GM18502 (cell line): ENCODE measurements around the gene OBSL1.

Experiments used
- ATAC-seq: cut with Tn5 transposase; IDR thresholded peaks from one replicate; pipeline ENCODE4 v1.9.1; 2021; ENCODE audit warnings: mild to moderate bottlenecking; ENCODE audit not compliant: unreplicated experiment, poor library complexity

The OBSL1 gene

DNA sequence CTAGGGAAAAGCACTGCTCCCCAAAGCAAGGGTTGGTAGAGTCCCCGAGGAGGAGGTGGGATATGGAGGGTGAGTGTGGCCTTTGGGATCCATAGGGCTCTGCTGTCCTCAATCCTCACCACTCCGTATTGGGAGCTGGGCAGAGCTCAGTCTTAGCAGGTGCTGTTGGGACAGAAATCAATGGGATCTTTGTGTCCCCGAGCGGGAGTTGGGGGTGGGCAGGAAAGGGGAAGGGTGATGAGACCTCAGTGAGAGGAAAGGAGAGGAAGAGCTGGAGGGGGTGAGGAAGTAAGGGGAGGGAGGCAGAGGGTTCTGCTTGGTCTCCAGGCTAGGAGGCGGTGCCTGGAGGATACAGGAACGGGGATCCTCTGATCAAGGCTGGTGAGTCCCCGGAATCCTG, 54.5 kb downstream of the OBSL1 start:
- no peak for ATAC-seq

DNA sequence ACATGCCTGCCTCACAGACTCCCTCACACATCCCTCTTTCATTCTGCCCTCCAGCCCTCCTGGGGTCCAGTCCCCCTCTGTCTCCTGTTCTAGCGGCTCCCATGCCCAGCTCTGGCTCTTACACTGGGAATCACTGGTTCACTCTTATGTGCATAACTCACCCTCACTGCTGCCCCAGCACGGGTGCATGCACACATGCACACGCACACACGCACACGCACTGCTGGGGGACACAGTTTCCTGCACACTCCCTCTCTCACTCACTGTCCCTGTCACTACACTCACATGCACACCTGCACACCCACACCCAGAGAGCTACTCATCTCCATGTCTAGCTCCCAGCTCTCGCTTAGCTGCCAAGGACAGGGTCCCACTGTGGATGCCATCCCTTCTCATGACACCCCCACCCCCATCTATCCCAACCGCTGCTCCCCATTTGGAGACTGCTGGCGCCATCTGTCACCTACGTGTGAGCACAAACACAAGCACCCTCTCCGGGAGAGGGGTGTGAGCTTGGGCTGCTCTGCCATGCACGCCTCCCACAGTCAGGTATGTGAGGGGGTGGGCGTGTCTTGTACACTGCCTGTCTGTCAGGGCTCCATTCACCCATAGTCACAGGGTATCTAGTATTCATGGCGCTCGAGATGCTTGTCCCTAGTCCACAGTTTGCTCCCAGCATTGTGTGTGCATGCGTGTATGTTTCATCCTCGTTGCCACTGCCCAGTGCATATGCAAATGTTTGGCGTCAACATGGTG, 55.3 kb downstream of the OBSL1 start:
- no peak for ATAC-seq

DNA sequence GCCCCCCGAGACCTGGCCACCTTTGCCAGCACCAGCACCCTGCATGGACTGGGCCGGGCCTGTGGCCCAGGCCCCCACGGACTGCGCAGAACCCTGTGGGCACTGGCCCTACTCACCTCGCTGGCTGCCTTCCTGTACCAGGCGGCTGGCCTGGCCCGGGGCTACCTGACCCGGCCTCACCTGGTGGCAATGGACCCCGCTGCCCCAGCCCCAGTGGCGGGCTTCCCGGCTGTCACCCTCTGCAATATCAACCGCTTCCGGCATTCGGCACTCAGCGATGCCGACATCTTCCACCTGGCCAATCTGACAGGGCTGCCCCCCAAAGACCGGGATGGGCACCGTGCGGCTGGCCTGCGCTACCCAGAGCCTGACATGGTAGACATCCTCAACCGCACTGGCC, 56.5 kb downstream of the OBSL1 start:
- no peak for ATAC-seq

DNA sequence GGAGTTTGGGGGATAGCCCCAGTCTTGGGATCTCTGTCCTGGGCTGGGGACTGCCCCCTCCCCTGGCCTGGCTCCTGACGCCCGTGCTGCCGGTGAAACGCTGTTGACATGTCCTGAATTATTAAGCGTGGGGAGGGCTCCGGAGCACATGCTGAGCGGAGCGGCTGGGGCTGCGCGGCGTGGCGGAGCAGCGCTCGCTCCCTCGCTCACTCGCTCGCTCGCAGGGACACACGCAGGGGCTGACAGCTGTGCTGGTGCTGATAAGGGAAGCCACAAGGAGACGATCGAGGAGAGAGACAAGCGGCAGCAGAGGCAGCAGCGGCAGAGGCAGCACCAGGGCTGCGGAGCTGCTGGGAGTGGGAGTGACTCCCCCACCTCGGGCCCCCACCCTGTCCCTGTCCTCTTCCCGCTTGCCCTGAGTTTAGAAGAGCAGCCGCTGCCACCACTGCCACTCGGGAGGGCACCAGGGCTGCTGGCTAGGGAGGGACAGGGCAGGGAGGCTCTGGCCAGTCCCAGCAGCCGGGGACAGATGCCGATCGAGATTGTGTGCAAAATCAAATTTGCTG, 57.1 kb downstream of the OBSL1 start, which contains the start of gene ASIC4:
Gene ASIC4, plus strand, starts transcription at position 287 of the 566 bp plus-strand sequence. Its CDS starts 243 bp downstream, at position 530.
- no peak for ATAC-seq

DNA sequence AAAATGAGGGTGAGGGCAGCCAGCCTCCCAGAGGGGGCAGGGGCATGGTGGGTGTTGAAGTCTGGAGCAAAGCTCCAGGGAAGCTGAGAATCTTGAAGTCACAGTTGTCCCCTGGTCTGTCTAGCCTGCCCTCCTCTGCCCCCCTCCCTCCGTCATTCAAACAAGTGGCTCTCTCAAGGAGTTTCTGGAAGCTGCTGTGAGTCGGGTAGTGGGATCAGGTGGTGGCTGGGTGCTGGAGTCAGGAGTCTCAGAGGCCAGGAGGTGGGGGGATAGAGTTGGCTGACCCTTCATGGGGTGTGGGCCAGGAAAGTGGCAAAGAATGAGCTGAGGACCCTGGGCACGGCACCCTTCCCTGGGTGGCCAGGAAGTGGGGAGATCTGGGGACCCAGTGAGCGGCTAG, 57.6 kb downstream of the OBSL1 start:
- no peak for ATAC-seq

GRCh38 chr2:219512524-219513216, 58.7 kb downstream of the OBSL1 start:
- ATAC-seq: no peak

GRCh38 chr2:219511547-219512325, 59.6 kb downstream of the OBSL1 start:
- no peak for ATAC-seq

DNA sequence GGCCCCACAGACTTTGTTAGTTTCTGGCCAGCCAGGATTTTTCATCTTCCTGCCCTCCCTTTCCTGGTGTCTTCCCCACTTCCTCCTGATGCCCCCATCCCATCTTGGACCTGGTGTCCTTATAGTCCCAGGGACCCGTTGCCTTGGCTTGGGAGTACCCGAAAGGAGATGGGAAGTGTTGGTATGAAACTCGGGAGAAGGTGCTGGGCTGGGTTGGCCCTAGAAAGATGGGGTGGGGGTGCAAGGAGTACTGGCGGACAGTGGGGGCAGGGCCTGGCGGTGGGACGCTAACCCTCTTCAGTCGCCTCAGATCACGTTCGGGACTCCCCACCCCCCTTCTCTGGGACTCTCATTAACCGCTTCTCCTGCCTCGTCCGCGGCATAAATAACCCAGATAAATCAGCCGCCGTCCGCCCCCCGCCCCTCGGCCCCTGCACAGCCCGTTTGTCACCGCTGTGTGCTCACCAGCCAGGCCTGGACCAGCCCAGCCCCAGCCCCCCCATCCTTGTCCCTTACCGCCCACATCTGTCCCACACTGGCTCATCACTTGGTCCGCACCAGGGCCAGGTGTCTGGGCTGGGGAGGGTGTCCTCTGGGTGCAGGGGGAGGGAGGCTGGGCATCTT, 60.7 kb downstream of the OBSL1 start:
- ATAC-seq: no peak

DNA sequence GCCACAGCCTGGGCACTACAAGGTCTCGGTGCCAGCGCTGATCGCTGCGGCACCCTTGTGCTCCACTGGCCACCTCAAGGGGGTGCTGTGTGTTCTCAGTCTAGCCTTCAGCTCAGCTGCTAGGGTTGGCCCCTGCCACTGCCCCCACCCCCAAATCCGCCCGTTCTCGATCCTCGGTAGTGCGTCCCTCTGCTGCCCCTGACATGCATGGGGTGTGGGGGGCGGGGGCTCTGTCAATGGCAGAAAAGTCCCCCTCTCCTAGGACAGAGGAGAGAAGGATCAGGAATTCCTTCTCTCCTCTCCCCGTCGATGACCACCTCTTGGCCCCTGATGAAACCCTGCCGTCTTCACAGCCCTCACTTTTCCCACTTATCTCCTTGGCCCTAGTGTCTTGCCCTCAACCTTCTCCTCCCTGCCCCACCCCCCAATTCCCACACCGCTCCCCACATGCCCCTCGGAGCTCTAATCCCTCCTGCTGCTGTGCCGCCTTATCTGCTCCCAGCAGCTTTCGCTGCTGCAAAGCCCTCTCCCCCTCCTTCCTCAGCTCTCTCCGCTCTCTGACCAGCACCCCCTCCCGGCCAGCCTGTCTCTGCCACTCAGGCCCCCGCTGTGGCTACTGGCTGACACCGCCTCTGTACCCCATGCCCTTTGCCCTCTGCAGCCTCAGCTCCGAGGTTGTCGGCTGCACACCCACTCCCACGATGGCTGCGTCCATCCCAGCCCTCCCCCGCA, 61.4 kb downstream of the OBSL1 start:
- peak; percentile 72 for ATAC-seq

- ATAC-seq: peak; percentile 37
Observed at GRCh38 chr2:219508971-219509779, 62.2 kb downstream of the OBSL1 start.

- ATAC-seq: no peak
Observed at GRCh38 chr2:219508444-219508734, 63.0 kb downstream of the OBSL1 start.

GRCh38 chr2:219507581-219508443, 63.5 kb downstream of the OBSL1 start:
- no peak for ATAC-seq

GRCh38 chr2:219506802-219507526, 64.4 kb downstream of the OBSL1 start:
- no peak for ATAC-seq

DNA sequence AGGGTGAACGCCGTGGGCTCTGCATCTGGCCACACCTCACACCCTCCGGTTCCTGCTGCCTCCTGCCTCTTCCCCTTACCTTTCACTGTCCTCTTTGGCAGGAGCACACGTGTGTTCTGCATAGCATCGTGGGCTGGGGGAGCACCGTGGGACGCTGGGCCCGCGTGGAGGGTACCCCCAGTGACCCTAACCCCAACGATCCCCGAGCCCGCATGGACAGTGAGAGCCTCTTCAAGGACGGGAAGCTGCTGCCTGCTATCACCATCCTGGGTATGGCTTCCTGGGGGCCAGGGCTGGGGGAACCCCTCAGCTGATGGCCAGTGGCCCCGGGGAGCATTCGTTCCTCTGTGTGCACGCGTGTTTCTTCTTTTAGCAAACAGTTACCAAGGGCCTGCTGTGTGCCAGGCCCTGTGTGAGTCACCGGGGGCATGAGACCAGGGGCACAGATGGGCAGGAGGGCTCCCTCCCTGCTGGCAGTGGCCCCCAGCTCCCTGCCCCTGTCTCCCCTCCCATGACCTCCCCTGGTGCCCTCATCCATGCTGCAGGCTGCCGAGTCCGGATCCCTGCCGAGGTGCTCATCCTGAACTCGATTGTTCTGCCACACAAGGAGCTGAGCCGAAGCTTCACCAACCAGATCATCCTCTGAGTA, 65.1 kb downstream of the OBSL1 start:
- ATAC-seq: no peak

- no peak for ATAC-seq
Observed at GRCh38 chr2:219505585-219505984, 65.8 kb downstream of the OBSL1 start.

GRCh38 chr2:219502618-219503017, 68.7 kb downstream of the OBSL1 start:
- no peak for ATAC-seq

- ATAC-seq: no peak
Observed at GRCh38 chr2:219501849-219502248, 69.5 kb downstream of the OBSL1 start.
